Measurements from ENCODE around the gene CD1B.
"Not testable (repeated sequence)": the region's sequence is repeated elsewhere in the genome, so short reads cannot be mapped to it uniquely, and the experiment has no call there.

CD1B gene

GRCh38 chr1:158331481-158332150 is at the start of gene CD1B:
CD1B (minus strand) TSS chr1:158331531; CDS start chr1:158331423, 108 bp downstream.
- no peaks in the 10 kb centered on the region for H3K27me3 ChIP-seq (ENCODE audit: insufficient read depth, low read length)
- no peaks in the 10 kb centered on the region for H3K4me1 ChIP-seq (ENCODE audit: insufficient read depth, low read length)
- no peak within 1 kb of the TSS for H3K9ac ChIP-seq (ENCODE audit: low read depth, low read length)
- no peak within 1 kb of the TSS for H3K27ac ChIP-seq (ENCODE audit: low read length)
- no peaks in the 10 kb centered on the region for H3K36me3 ChIP-seq (ENCODE audit: insufficient read depth, low read depth, low read length)
- H3K4me3 ChIP-seq (ENCODE audit: low read length), result no peak within 1 kb of the TSS
- no peaks in the 10 kb centered on the region for H3K9me3 ChIP-seq (ENCODE audit: insufficient read depth, low read depth, low read length)

- H3K4me3 ChIP-seq (ENCODE audit: low read length), result no peak overlapping the region
- H3K4me1 ChIP-seq (ENCODE audit: insufficient read depth, low read length), result no peaks in the 10 kb centered on the region
- H3K27ac ChIP-seq (ENCODE audit: low read length), result no peak overlapping the region
- no peaks in the 10 kb centered on the region for H3K36me3 ChIP-seq (ENCODE audit: insufficient read depth, low read depth, low read length)
- H3K9me3 ChIP-seq (ENCODE audit: insufficient read depth, low read depth, low read length), result no peaks in the 10 kb centered on the region
- H3K27me3 ChIP-seq (ENCODE audit: insufficient read depth, low read length), result no peaks in the 10 kb centered on the region
- no peak overlapping the region for H3K9ac ChIP-seq (ENCODE audit: low read depth, low read length)
Measured at GRCh38 chr1:158374860-158375259, 43.5 kb upstream of the CD1B start.

- not testable (repeated sequence) for H3K4me1 ChIP-seq (ENCODE audit: insufficient read depth, low read length); H3K9ac ChIP-seq (ENCODE audit: low read depth, low read length); H3K27me3 ChIP-seq (ENCODE audit: insufficient read depth, low read length); H3K9me3 ChIP-seq (ENCODE audit: insufficient read depth, low read depth, low read length); H3K27ac ChIP-seq (ENCODE audit: low read length); H3K4me3 ChIP-seq (ENCODE audit: low read length); H3K36me3 ChIP-seq (ENCODE audit: insufficient read depth, low read depth, low read length)
Measured at GRCh38 chr1:158374101-158374500, 42.8 kb upstream of the CD1B start.

- no peak overlapping the region for H3K9ac ChIP-seq (ENCODE audit: low read depth, low read length)
- no peaks in the 10 kb centered on the region for H3K27me3 ChIP-seq (ENCODE audit: insufficient read depth, low read length)
- no peaks in the 10 kb centered on the region for H3K36me3 ChIP-seq (ENCODE audit: insufficient read depth, low read depth, low read length)
- H3K27ac ChIP-seq (ENCODE audit: low read length), result no peak overlapping the region
- H3K4me1 ChIP-seq (ENCODE audit: insufficient read depth, low read length), result no peaks in the 10 kb centered on the region
- H3K4me3 ChIP-seq (ENCODE audit: low read length), result no peak overlapping the region
- no peaks in the 10 kb centered on the region for H3K9me3 ChIP-seq (ENCODE audit: insufficient read depth, low read depth, low read length)
Measured at GRCh38 chr1:158371188-158371953, 40.0 kb upstream of the CD1B start.

GRCh38 chr1:158366783-158367182 is 35.5 kb upstream of the CD1B start:
- no peaks in the 10 kb centered on the region for H3K36me3 ChIP-seq (ENCODE audit: insufficient read depth, low read depth, low read length)
- no peak overlapping the region for H3K9ac ChIP-seq (ENCODE audit: low read depth, low read length)
- H3K9me3 ChIP-seq (ENCODE audit: insufficient read depth, low read depth, low read length), result no peaks in the 10 kb centered on the region
- no peak overlapping the region for H3K4me3 ChIP-seq (ENCODE audit: low read length)
- no peaks in the 10 kb centered on the region for H3K27me3 ChIP-seq (ENCODE audit: insufficient read depth, low read length)
- no peak overlapping the region for H3K27ac ChIP-seq (ENCODE audit: low read length)
- H3K4me1 ChIP-seq (ENCODE audit: insufficient read depth, low read length), result no peaks in the 10 kb centered on the region

GRCh38 chr1:158362941-158363340 is 31.6 kb upstream of the CD1B start:
- Histone ChIP-seq H3K36me3 (ENCODE audit: insufficient read depth, low read depth, low read length) (no peaks in the 10 kb centered on the region), H3K4me1 (ENCODE audit: insufficient read depth, low read length) (no peaks in the 10 kb centered on the region), H3K9me3 (ENCODE audit: insufficient read depth, low read depth, low read length) (no peaks in the 10 kb centered on the region), H3K9ac (ENCODE audit: low read depth, low read length) (no peak overlapping the region), H3K27ac (ENCODE audit: low read length) (no peak overlapping the region), H3K4me3 (ENCODE audit: low read length) (no peak overlapping the region), H3K27me3 (ENCODE audit: insufficient read depth, low read length) (no peaks in the 10 kb centered on the region)

GRCh38 chr1:158362482-158362881 is 31.2 kb upstream of the CD1B start:
- peaks cover 3% of the 10 kb centered on the region; the same call in 1 of the 2 replicates for H3K4me1 ChIP-seq (ENCODE audit: insufficient read depth, low read length)
- no peak overlapping the region for H3K27ac ChIP-seq (ENCODE audit: low read length)
- no peak overlapping the region for H3K4me3 ChIP-seq (ENCODE audit: low read length)
- no peaks in the 10 kb centered on the region for H3K27me3 ChIP-seq (ENCODE audit: insufficient read depth, low read length)
- no peaks in the 10 kb centered on the region for H3K9me3 ChIP-seq (ENCODE audit: insufficient read depth, low read depth, low read length)
- no peak overlapping the region for H3K9ac ChIP-seq (ENCODE audit: low read depth, low read length)
- no peaks in the 10 kb centered on the region for H3K36me3 ChIP-seq (ENCODE audit: insufficient read depth, low read depth, low read length)

GRCh38 chr1:158357441-158357840 is 26.1 kb upstream of the CD1B start:
- H3K9ac ChIP-seq (ENCODE audit: low read depth, low read length), result no peak overlapping the region
- no peak overlapping the region for H3K4me3 ChIP-seq (ENCODE audit: low read length)
- H3K4me1 ChIP-seq (ENCODE audit: insufficient read depth, low read length), result peaks cover 8% of the 10 kb centered on the region; the same call in 1 of the 2 replicates
- H3K27ac ChIP-seq (ENCODE audit: low read length), result peak overlapping the region; percentile 30
- H3K36me3 ChIP-seq (ENCODE audit: insufficient read depth, low read depth, low read length), result no peaks in the 10 kb centered on the region
- no peaks in the 10 kb centered on the region for H3K9me3 ChIP-seq (ENCODE audit: insufficient read depth, low read depth, low read length)
- H3K27me3 ChIP-seq (ENCODE audit: insufficient read depth, low read length), result no peaks in the 10 kb centered on the region

- H3K9ac ChIP-seq (ENCODE audit: low read depth, low read length), result no peak overlapping the region
- H3K27ac ChIP-seq (ENCODE audit: low read length), result no peak overlapping the region
- no peaks in the 10 kb centered on the region for H3K36me3 ChIP-seq (ENCODE audit: insufficient read depth, low read depth, low read length)
- peaks cover 8% of the 10 kb centered on the region; the same call in 1 of the 2 replicates for H3K4me1 ChIP-seq (ENCODE audit: insufficient read depth, low read length)
- no peaks in the 10 kb centered on the region for H3K27me3 ChIP-seq (ENCODE audit: insufficient read depth, low read length)
- no peak overlapping the region for H3K4me3 ChIP-seq (ENCODE audit: low read length)
- H3K9me3 ChIP-seq (ENCODE audit: insufficient read depth, low read depth, low read length), result no peaks in the 10 kb centered on the region
Measured at GRCh38 chr1:158356616-158357015, 25.3 kb upstream of the CD1B start.

GRCh38 chr1:158355773-158356285 is 24.5 kb upstream of the CD1B start:
- Histone ChIP-seq H3K4me1 (ENCODE audit: insufficient read depth, low read length) (peaks cover 8% of the 10 kb centered on the region; the same call in 1 of the 2 replicates), H3K36me3 (ENCODE audit: insufficient read depth, low read depth, low read length) (no peaks in the 10 kb centered on the region), H3K27me3 (ENCODE audit: insufficient read depth, low read length) (no peaks in the 10 kb centered on the region), H3K9me3 (ENCODE audit: insufficient read depth, low read depth, low read length) (no peaks in the 10 kb centered on the region), H3K27ac (ENCODE audit: low read length) (no peak overlapping the region), H3K9ac (ENCODE audit: low read depth, low read length) (no peak overlapping the region), H3K4me3 (ENCODE audit: low read length) (no peak overlapping the region)

GRCh38 chr1:158354255-158354654 is 22.9 kb upstream of the CD1B start:
- Histone ChIP-seq H3K9ac (ENCODE audit: low read depth, low read length) (no peak overlapping the region), H3K27me3 (ENCODE audit: insufficient read depth, low read length) (no peaks in the 10 kb centered on the region), H3K4me1 (ENCODE audit: insufficient read depth, low read length) (peaks cover 8% of the 10 kb centered on the region; the same call in 1 of the 2 replicates), H3K27ac (ENCODE audit: low read length) (no peak overlapping the region), H3K9me3 (ENCODE audit: insufficient read depth, low read depth, low read length) (no peaks in the 10 kb centered on the region), H3K36me3 (ENCODE audit: insufficient read depth, low read depth, low read length) (no peaks in the 10 kb centered on the region), H3K4me3 (ENCODE audit: low read length) (no peak overlapping the region)
